IPS-11a (cell line): Measurements from ENCODE around the gene GPNMB.

ENCODE experiments used
- H3K4me3 ChIP-seq: one replicate; pipeline ENCODE4 v1.5.1; 2013; ENCODE audit warnings: low read depth, low read length, control low read depth

The GPNMB gene

DNA sequence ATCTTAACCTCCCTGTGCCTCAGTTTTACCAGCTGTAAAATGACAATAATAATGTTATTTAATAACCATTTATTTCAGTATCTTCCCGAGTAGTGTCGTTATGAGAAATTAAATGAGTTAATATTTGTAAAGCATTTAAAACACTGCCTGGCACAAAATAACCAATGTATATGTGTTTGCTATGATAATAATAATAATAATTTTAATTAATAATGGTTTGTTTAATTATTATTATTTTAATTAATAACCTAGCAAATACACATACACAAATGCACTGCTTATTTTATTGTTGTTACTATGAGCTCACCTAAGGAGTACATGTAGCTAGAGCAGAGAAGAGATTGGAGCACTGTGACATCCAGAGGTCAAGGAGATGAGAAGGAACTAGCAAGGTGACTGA, 18.2 kb upstream of the GPNMB start:
- no peak overlapping the region for H3K4me3 ChIP-seq

DNA sequence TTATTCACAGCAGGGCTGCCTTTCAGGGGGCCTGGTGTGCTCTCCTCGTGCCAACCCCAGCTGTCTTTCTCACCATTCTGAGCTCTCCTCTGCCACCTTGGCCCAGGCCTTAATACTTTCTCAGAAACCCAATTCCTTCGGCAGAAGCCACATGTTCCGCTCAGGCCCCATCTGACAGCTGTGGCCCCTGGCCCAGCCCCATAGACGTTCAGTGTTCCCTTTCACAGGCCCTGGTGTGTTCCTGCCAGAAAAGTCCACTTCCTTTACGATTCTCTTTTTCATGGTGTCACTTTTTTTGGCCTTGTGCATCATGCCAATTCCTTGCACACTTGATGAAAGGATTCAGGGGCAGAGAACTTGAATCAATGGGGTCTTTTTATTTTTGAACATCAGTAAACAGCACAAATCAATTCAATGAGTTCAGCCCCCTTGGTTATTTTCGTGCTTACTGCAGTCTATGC, 15.9 kb upstream of the GPNMB start:
- H3K4me3 ChIP-seq, result no peak overlapping the region

- H3K4me3 ChIP-seq, result no peak overlapping the region
Measured at GRCh38 chr7:23232966-23233365, 13.6 kb upstream of the GPNMB start.

DNA sequence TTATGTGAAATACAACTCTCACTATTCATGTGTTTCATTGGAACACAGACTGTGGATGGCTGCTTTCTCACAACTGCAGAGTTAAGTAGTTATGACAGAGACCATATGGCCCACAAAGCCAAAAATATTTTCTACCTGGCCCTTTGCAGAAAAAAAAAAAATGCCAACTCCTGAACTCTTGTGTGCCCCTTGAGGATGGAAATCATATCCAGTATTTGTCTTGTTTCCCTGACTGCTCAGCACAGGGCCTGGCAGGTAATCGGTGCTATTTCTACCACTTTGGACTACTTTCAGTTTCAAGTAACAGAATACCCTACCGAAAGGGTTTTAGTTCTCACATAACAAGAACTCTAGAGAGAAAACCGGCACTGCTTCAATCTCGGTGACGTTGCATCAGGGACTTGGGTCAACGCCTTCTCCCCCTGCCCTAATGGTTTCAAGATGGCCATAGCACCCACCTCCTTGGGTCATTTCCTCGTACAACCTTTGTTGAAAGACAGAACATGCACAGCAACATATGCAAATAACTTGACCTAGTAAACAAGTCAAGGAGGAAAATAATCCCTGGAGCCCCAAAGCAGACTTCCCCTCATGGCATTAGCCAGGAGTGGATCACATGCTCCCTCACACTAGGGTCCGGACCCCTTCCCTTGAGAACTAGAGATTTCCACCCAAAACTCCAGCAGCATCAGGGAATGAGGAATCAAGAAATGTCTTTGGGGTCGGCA, 11.8 kb upstream of the GPNMB start:
- no peak overlapping the region for H3K4me3 ChIP-seq

DNA sequence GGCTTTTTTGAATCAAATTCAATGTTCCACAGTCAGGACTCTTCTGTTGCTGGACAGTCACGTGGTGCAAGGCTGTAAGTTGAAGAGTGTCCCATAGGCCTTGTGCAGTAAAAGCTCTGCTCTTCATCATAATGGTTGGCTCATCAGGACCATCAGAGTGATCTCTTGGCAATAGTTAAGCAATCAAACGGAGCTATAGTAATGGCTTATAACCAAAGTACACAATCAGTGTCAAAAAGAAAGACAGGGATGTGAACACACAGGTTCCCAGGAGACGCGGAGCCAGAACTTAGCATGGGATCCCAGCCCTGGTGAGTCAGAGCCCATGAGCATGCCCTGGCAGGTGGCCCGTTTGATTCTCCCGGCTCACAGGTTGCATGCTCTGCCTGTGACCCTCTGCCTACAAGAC, 10.8 kb upstream of the GPNMB start:
- H3K4me3 ChIP-seq, result no peak overlapping the region

- no peak overlapping the region for H3K4me3 ChIP-seq
Measured at GRCh38 chr7:23237000-23237399, 9.6 kb upstream of the GPNMB start.

DNA sequence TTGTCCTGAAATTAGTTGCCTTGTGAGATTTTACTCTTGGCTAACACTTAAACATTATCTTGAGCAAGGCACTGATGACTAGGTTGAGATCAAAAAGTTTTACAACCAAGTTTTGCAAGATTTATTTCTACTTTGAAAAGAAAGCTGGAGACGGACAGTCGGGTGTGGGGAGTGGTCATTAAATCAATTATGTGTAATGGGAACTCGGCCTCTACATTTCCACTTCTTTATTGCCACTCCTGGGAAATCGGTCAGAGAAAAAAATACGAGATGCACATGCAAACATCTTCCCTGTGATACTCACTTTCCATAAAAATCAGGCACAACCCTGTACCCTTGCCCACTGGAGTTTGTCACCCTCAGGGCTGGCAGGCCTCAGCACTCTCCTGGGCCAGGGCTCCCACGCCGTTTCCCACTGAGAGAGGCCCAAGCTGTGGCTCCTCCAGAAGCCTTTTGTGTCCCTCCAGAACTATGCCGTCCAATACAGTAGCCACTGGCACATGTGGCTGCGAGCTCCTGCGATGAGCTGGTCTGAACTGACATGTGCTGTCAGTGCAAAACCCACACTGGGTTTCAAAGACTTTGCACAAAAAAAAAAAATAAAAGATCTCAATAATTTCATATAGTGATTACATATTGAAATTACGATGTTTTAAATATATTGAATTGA, 7.5 kb upstream of the GPNMB start:
- H3K4me3 ChIP-seq, result no peak overlapping the region

DNA sequence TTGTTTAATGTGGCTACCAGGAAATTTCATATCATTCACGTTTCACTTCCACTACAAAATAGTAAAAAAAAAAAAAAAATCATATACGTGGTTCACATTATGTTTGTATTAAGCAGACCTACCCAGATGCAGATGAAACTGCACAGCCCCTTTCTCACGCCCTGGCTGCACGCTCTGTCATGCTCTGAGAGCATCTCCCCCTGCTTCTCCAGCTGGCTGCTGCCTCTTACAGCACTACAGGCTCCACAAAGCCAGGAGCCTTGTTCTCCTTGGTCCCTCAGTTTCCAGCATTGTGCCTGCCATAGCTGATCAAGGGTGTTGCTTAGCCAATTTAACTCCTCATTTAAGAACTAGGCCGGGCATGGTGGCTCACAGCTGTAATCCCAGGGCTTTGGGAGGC, 6.9 kb upstream of the GPNMB start:
- H3K4me3 ChIP-seq, result no peak overlapping the region

GRCh38 chr7:23242321-23242720, 4.3 kb upstream of the GPNMB start:
- H3K4me3 ChIP-seq, result no peak overlapping the region

- H3K4me3 ChIP-seq, result no peak overlapping the region
Measured at GRCh38 chr7:23242935-23243334, 3.6 kb upstream of the GPNMB start.

GRCh38 chr7:23247046-23247602, 549 bp downstream of the GPNMB start:
- no peak overlapping the region for H3K4me3 ChIP-seq

GRCh38 chr7:23247603-23248335, 1.2 kb downstream of the GPNMB start:
- H3K4me3 ChIP-seq, result no peak overlapping the region

DNA sequence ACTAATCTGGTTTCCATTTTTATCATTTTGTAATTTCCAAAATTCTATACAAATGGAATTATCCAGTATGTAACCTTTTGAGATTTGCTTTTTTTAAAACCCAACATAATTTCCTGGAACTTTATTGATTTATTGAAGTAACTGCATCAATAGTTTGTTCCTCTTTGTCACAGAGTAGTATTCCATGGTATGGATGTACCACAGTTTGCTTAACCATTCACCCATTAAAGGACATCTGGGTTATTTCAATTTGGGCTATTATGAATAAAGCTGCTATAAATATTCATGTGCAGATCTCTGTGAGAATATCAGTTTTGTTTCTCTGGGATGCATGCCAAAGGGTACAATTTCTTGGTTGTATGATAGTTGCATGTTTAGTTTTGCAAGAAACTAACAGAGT, 2.9 kb downstream of the GPNMB start:
- no peak overlapping the region for H3K4me3 ChIP-seq

- H3K4me3 ChIP-seq, result no peak overlapping the region
Measured at GRCh38 chr7:23254051-23254681, 7.6 kb downstream of the GPNMB start.

DNA sequence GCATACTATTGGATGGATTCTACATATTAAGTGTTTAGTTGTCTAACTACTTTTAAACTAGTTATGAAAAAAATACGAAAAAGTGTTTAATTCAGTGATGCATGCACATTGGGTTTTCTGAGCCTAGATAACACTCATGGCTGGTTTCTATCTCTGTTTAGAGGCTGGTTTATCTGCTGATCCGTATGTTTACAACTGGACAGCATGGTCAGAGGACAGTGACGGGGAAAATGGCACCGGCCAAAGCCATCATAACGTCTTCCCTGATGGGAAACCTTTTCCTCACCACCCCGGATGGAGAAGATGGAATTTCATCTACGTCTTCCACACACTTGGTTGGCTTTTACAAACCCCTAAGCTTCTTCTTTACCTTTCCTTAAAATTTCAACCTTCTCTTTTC, 10.2 kb downstream of the GPNMB start:
- no peak overlapping the region for H3K4me3 ChIP-seq

DNA sequence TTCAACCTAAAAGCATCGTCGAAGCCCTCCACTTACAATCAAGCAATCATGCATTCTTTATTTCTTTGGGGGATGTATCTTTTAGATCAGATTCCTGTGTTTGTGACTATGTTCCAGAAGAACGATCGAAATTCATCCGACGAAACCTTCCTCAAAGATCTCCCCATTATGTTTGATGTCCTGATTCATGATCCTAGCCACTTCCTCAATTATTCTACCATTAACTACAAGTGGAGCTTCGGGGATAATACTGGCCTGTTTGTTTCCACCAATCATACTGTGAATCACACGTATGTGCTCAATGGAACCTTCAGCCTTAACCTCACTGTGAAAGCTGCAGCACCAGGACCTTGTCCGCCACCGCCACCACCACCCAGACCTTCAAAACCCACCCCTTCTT, 13.8 kb downstream of the GPNMB start:
- H3K4me3 ChIP-seq, result no peak overlapping the region

GRCh38 chr7:23261843-23262452, 15.4 kb downstream of the GPNMB start:
- no peak overlapping the region for H3K4me3 ChIP-seq

GRCh38 chr7:23264916-23265458, 18.4 kb downstream of the GPNMB start:
- no peak overlapping the region for H3K4me3 ChIP-seq

DNA sequence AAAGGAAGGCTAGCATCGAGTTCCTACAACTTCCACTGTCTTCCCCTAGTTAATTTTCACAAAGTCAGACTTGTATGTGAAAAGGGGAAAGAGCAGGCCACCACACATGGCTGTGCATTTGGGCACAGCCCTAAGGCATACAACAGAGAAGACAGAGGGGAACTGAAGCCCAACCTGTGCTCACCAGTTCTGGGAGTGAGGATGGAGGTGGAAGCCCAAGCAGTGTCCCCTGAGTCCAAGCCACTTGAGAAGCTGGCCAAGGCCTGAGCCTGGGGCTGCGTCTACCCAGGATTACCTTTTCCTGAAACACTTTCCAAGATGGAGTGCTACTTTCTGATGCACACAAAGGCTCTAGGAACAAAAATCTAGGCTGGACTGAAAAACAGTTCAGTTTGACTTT, 20.3 kb downstream of the GPNMB start:
- H3K4me3 ChIP-seq, result no peak overlapping the region

GRCh38 chr7:23267357-23267756, 20.8 kb downstream of the GPNMB start:
- no peak overlapping the region for H3K4me3 ChIP-seq
